ENCODE measurements around the gene RPL36AL.
A peak's percentile ranks its signal among the peaks of the same experiment; 100 is the strongest.

Gene RPL36AL

GRCh38 chr14:49579841-49580240, 40.6 kb downstream of the RPL36AL start:
- no peak for DNase-seq

- DNase-seq, result no peak
Observed at GRCh38 chr14:49578141-49578540, 42.3 kb downstream of the RPL36AL start.

GRCh38 chr14:49574038-49574437, 46.4 kb downstream of the RPL36AL start:
- no peak for DNase-seq

GRCh38 chr14:49569281-49569680, 51.1 kb downstream of the RPL36AL start:
- peak; percentile 41 for DNase-seq
